ENCODE results near the gene TOP2B. TPM values are rescaled to one million over a fixed set of nuclear protein-coding genes. Genes with fewer than 3 reads are reported as not detected.

Gene TOP2B
- total RNA-seq, 1 experiment from 2014 or later: 181 TPM

DNA sequence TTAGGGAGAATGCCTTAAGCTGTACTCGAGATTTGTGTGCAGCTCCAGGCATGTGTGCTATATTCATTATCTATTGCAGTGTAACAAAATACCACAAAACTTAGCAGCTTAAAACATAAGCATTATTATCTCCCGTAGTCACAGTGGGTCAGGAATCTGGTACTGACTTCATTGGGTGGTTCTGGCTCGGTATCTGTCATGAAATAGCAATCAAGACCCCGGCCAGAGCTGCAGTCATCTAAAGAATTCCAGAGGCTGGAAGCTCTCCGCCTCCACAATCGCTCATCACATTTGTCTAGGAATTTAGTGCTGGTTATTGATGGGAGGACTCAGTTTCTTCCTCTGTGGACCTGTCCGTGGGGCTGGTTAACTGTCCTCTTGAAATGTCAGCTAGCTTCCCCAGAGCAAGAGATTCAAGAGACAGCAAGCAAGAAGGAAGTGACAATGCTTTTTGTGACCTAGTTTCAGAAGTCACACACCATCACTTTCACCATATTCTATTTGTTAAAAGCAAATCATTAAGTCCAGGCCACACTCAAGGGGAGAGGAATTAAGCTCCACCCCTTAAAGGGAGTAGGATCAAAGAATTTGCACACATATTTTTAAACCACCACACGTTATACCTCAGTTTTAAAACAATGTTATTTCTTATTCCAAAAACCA lies 76.1 kb downstream of the TOP2B start:
- H4K8ac ChIP-seq (replicated peaks; ENCODE audit: insufficient read length, low read depth, low read length): no peak overlapping the region
- H3K9ac ChIP-seq (ENCODE audit: extremely low read depth, insufficient read length, low read length): no peak overlapping the region
- H3K23ac ChIP-seq (ENCODE audit: insufficient read length, low read depth, low read length): no peak overlapping the region
- no peak overlapping the region for H3K56ac ChIP-seq (ENCODE audit: insufficient read length, low read depth, low read length)
- no peak overlapping the region for H3T11ph ChIP-seq (ENCODE audit: low read length)
- H3K27ac ChIP-seq (ENCODE audit: insufficient read length, low read depth, low read length): no peak overlapping the region
- H3K4ac ChIP-seq (ENCODE audit: low read depth, low read length): no peak overlapping the region
- H3K18ac ChIP-seq (ENCODE audit: insufficient read length, low read depth, low read length): no peak overlapping the region
- no peaks in the 10 kb centered on the region for H3K9me3 ChIP-seq (ENCODE audit: control insufficient read depth, low read depth, low read length)
- no peak overlapping the region for H3K4me3 Mint-ChIP-seq
- no peaks in the 10 kb centered on the region for H3K27me3 Mint-ChIP-seq (ENCODE audit: low read depth)
- no peak overlapping the region for H3K27ac Mint-ChIP-seq
- no peaks in the 10 kb centered on the region for H3K27me3 ChIP-seq (ENCODE audit: insufficient read depth, low read length)
- no peaks in the 10 kb centered on the region for H3K9me3 Mint-ChIP-seq
- no peaks in the 10 kb centered on the region for H3K4me1 ChIP-seq (ENCODE audit: insufficient read depth, low read length)
- H2BK15ac ChIP-seq (ENCODE audit: low read depth, low read length): no peak overlapping the region
- DNase-seq: no peak
- H2BK20ac ChIP-seq (ENCODE audit: low read depth, low read length, poor library complexity, severe bottlenecking): no peak overlapping the region
- no peak overlapping the region for H2BK5ac ChIP-seq (ENCODE audit: insufficient read length, low read length)
- no peak overlapping the region for H4K5ac ChIP-seq (ENCODE audit: insufficient read length, low read depth, low read length)
- H3K14ac ChIP-seq (ENCODE audit: insufficient read depth, low read length): no peak overlapping the region
- WGBS (ENCODE audit: extremely low coverage, insufficient read length, low lambda C conversion rate): no CpG with 5 or more reads among the region's 8 CpGs
- H2AK5ac ChIP-seq (ENCODE audit: insufficient read length, low read length): no peak overlapping the region
- H3K4me1 Mint-ChIP-seq: peaks cover 7 to 8% of the 10 kb centered on the region in 2 experiments
- H4K20me1 ChIP-seq (ENCODE audit: control insufficient read depth, insufficient read depth, insufficient read length): no peaks in the 10 kb centered on the region
- no peaks in the 10 kb centered on the region for H3K23me2 ChIP-seq (ENCODE audit: insufficient read length, low read depth, low read length, poor library complexity, severe bottlenecking)
- no peaks in the 10 kb centered on the region for H3K79me2 ChIP-seq (ENCODE audit: insufficient read depth, low read length)
- no peak overlapping the region for H2AFZ ChIP-seq (ENCODE audit: low read length)
- TF ChIP-seq, protein P1, sequence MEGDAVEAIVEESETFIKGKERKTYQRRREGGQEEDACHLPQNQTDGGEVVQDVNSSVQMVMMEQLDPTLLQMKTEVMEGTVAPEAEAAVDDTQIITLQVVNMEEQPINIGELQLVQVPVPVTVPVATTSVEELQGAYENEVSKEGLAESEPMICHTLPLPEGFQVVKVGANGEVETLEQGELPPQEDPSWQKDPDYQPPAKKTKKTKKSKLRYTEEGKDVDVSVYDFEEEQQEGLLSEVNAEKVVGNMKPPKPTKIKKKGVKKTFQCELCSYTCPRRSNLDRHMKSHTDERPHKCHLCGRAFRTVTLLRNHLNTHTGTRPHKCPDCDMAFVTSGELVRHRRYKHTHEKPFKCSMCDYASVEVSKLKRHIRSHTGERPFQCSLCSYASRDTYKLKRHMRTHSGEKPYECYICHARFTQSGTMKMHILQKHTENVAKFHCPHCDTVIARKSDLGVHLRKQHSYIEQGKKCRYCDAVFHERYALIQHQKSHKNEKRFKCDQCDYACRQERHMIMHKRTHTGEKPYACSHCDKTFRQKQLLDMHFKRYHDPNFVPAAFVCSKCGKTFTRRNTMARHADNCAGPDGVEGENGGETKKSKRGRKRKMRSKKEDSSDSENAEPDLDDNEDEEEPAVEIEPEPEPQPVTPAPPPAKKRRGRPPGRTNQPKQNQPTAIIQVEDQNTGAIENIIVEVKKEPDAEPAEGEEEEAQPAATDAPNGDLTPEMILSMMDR (conservative IDR thresholded peaks at IDR 0.05): no peak
- no peak overlapping the region for H4K91ac ChIP-seq (ENCODE audit: insufficient read length, low read depth, low read length)
- no peak overlapping the region for H2BK12ac ChIP-seq (ENCODE audit: insufficient read length, low read depth, low read length)
- H3K4me2 ChIP-seq (ENCODE audit: insufficient read depth, insufficient read length, low read length): no peak overlapping the region
- no peaks in the 10 kb centered on the region for H3K36me3 Mint-ChIP-seq (ENCODE audit: insufficient read depth in 1 of 3, low read depth in 3 of 3)
- H2BK120ac ChIP-seq (ENCODE audit: low read depth, low read length, poor library complexity, severe bottlenecking): no peak overlapping the region
- H3K79me1 ChIP-seq (ENCODE audit: insufficient read depth, low read depth, low read length, poor library complexity, severe bottlenecking): no peaks in the 10 kb centered on the region
